ENCODE measurements around the gene RAB6B. TPM values are rescaled to one million over a fixed set of nuclear protein-coding genes. Genes with fewer than 3 reads are reported as not detected.

The RAB6B gene
- total RNA-seq (2022; extraction: Qiagen RNA extraction; ENCODE audit: low read depth), result 0.91 to 2.7 TPM (median 2.5 TPM) in 5 replicates

DNA sequence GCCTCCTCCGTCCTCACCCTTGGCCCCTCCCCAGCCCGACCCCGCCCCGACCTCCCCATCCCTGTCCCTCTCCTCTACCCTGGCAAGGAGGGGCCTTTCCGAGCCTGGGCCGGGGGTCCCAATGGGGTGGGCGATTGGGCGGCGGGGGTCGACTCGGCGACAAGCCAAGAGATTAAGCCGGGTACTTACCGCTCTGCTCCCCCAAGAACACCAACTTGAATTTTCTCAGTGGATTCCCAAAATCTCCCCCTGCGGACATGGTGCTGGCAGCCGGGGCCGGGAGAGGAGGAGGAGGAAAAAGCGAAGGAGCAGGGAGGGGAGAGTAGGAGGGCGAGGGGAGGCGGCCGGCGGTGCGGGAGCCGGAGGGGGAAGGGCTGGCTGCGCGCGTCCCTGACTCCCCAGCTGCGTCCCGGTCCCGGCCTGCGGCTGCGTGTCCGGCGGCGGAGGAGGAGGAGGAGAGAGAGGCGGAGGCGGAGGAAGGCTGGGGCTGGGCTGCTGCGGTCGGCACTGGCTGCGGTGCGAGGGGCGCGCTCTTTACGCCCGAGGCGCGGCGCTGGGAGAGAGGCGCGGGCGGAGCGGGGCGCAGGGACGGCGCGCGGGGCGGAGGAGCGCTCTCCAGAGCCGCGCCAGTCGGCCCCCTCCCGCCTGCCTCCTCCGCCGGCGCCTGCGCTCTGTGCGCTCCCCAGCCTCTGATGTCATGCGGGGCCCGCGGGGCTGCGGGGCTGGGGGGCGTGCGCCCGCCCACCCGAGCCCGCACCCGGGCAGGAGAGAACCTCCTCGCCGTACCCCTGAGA lies at the start of gene RAB6B:
TSS of gene RAB6B (minus strand) at position 675 of the 794 bp plus-strand sequence. CDS start at position 259, 416 bp downstream.

DNA sequence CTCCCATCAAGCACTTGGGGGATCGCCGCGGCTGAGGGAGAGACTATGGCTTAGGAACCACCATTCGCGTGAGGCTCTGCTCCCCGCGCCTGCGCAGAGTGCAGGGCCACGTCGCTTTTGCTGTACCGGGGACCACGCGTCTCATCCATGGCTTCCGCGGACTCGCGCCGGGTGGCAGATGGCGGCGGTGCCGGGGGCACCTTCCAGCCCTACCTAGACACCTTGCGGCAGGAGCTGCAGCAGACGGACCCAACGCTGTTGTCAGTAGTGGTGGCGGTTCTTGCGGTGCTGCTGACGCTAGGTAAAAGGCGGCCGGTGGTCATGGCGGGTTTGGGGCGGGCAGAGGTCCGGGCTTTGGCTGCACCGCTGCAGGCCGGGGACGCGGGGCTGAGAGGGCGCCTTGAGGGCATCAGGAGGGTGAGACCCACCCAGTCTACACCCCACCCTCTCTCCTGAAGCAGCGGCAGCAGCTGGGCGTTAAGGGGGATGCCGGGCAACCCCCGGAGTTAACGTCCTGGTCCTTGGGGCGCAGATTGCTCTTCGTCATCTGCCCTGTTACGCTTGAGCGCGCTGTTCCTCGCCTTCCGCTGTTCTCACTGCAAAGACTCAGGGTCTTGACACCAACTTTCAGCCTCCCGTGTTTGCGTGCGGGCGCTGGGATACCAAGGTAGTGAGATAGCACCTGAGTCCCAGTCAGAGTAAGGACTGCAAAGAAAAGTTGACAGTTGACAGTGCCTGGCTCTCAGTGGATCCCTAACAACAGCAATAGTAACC lies 89.8 kb downstream of the RAB6B start, which contains the start of gene SRPRB:
TSS of gene SRPRB (plus strand) at position 114 of the 774 bp plus-strand sequence. CDS start at position 148, 34 bp downstream.

Other genes starting within 250 kb of the RAB6B start
- gene TOPBP1, start 233.9 kb downstream of the RAB6B start, total RNA-seq (2022; extraction: Qiagen RNA extraction; ENCODE audit: low read depth), result 21.1 to 32.5 TPM (median 26.9 TPM) in 5 replicates
- gene TF, start 149.5 kb downstream of the RAB6B start, total RNA-seq (2022; extraction: Qiagen RNA extraction; ENCODE audit: low read depth), result 0.60 to 2.0 TPM (median 1.0 TPM) in 5 replicates
- 55.7 to 62.9 TPM (median 59.0 TPM) in 5 replicates for gene SRPRB, start 90.1 kb downstream of the RAB6B start, total RNA-seq (2022; extraction: Qiagen RNA extraction; ENCODE audit: low read depth)
- 0.02 to 0.22 TPM (median 0.06 TPM) in 4 of 5 replicates, not detected in the other for gene SLCO2A1, start 134.0 kb upstream of the RAB6B start, total RNA-seq (2022; extraction: Qiagen RNA extraction; ENCODE audit: low read depth)